ENCODE measurements around the gene RBM33. TPM values are rescaled to one million over a fixed set of nuclear protein-coding genes. Genes with fewer than 3 reads are reported as not detected.

Gene RBM33
- total RNA-seq, 2 donors from 2014 or later, result 86.8 to 87.1 TPM

- H3K4me1 Mint-ChIP-seq, result peaks cover 22% of the 10 kb centered on the region
- DNase-seq, result no peak
- peaks cover 13% of the 10 kb centered on the region for H3K36me3 Mint-ChIP-seq (ENCODE audit: low read depth)
- no peak overlapping the region for H3K27ac ChIP-seq (ENCODE audit: low read depth, low read length)
- TF ChIP-seq, protein P1, sequence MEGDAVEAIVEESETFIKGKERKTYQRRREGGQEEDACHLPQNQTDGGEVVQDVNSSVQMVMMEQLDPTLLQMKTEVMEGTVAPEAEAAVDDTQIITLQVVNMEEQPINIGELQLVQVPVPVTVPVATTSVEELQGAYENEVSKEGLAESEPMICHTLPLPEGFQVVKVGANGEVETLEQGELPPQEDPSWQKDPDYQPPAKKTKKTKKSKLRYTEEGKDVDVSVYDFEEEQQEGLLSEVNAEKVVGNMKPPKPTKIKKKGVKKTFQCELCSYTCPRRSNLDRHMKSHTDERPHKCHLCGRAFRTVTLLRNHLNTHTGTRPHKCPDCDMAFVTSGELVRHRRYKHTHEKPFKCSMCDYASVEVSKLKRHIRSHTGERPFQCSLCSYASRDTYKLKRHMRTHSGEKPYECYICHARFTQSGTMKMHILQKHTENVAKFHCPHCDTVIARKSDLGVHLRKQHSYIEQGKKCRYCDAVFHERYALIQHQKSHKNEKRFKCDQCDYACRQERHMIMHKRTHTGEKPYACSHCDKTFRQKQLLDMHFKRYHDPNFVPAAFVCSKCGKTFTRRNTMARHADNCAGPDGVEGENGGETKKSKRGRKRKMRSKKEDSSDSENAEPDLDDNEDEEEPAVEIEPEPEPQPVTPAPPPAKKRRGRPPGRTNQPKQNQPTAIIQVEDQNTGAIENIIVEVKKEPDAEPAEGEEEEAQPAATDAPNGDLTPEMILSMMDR (conservative IDR thresholded peaks at IDR 0.05), result no peak
- no peak overlapping the region for H3K4me3 Mint-ChIP-seq
- H3K27me3 ChIP-seq (ENCODE audit: control insufficient read depth, insufficient read depth, low read length, poor library complexity, severe bottlenecking), result no peaks in the 10 kb centered on the region
- WGBS, 2 experiments (ENCODE audit: insufficient coverage in 1 of 2, insufficient read length in 1 of 2), result 95 to 100% methylated on average over 2 to 5 of the region's 5 CpGs
- H3K9me3 ChIP-seq (ENCODE audit: control insufficient read depth, low read length), result peaks cover 13% of the 10 kb centered on the region
- H3K27ac Mint-ChIP-seq, result no peak overlapping the region
- no peaks in the 10 kb centered on the region for H3K4me1 ChIP-seq (ENCODE audit: control insufficient read depth, insufficient read depth, low read length)
- H3K27me3 Mint-ChIP-seq (ENCODE audit: insufficient read depth), result no peaks in the 10 kb centered on the region
- no peak overlapping the region for H3K4me3 ChIP-seq (ENCODE audit: low read length)
- peaks cover 13% of the 10 kb centered on the region for H3K36me3 ChIP-seq (ENCODE audit: control insufficient read depth, insufficient read depth, low read length)
- no peak overlapping the region for H3K9ac ChIP-seq (ENCODE audit: extremely low read depth, low read length, poor library complexity, severe bottlenecking)
- no peaks in the 10 kb centered on the region for H3K9me3 Mint-ChIP-seq
Measured at GRCh38 chr7:155660059-155660757, 15.7 kb downstream of the RBM33 start.

GRCh38 chr7:155660758-155661093 lies 16.3 kb downstream of the RBM33 start:
- Histone ChIP-seq H3K27ac (ENCODE audit: low read depth, low read length) (no peak overlapping the region), H3K4me3 (ENCODE audit: low read length) (no peak overlapping the region), H3K27me3 (ENCODE audit: control insufficient read depth, insufficient read depth, low read length, poor library complexity, severe bottlenecking) (no peaks in the 10 kb centered on the region), H3K4me1 (ENCODE audit: control insufficient read depth, insufficient read depth, low read length) (no peaks in the 10 kb centered on the region), H3K9ac (ENCODE audit: extremely low read depth, low read length, poor library complexity, severe bottlenecking) (no peak overlapping the region), H3K9me3 (ENCODE audit: control insufficient read depth, low read length) (peaks cover 13% of the 10 kb centered on the region), H3K36me3 (ENCODE audit: control insufficient read depth, insufficient read depth, low read length) (peaks cover 18% of the 10 kb centered on the region)
- Mint-ChIP-seq H3K36me3 (ENCODE audit: low read depth) (peaks cover 17% of the 10 kb centered on the region), H3K4me3 (no peak overlapping the region), H3K27ac (no peak overlapping the region), H3K4me1 (peaks cover 22% of the 10 kb centered on the region), H3K9me3 (no peaks in the 10 kb centered on the region), H3K27me3 (ENCODE audit: insufficient read depth) (no peaks in the 10 kb centered on the region)
- WGBS, 2 experiments (ENCODE audit: insufficient coverage in 1 of 2, insufficient read length in 1 of 2), result 100% methylated on average over 1 of the region's 1 CpG; no CpG with 5 or more reads in 1 of the 2 experiments
- no peak for DNase-seq
- TF ChIP-seq, protein P1 (conservative IDR thresholded peaks at IDR 0.05), result no peak

DNA sequence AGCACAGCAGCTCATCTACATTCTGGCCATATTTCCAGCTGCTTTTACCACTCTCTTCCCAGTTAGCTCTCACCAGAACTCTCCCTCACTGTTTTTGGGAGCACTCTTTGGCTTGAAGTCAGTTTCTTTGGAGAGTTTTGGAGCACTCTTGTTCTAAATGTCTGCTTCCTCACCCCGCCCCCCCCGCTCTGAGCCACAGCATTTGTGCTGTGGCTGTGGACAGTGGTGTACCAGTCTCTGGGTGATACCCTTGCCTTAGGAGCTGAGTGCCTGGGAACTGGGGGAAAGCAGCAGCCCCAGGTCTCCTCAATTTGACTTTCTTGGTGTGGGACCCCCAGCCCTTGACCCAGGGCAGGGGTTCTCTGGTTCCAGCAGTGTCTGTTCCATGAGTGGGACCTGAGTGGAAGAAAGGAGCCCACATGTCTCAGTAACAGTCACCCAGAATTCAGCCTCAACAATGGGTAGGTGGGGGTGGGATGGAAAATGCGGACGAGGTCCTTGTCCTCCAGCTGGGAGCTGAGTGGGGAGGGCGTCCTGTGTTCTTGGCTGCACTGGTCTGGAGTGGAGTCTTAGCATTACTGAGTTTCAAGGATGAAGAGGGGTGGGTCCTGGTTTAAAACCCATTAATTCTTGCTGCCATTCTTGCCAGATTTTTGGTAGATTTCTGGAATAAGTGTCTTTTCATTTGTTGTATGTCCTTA lies 18.0 kb downstream of the RBM33 start:
- Histone ChIP-seq H3K4me1 (ENCODE audit: control insufficient read depth, insufficient read depth, low read length) (no peaks in the 10 kb centered on the region), H3K27ac (ENCODE audit: low read depth, low read length) (no peak overlapping the region), H3K36me3 (ENCODE audit: control insufficient read depth, insufficient read depth, low read length) (peaks cover 30% of the 10 kb centered on the region), H3K9ac (ENCODE audit: extremely low read depth, low read length, poor library complexity, severe bottlenecking) (no peak overlapping the region), H3K27me3 (ENCODE audit: control insufficient read depth, insufficient read depth, low read length, poor library complexity, severe bottlenecking) (no peaks in the 10 kb centered on the region), H3K4me3 (ENCODE audit: low read length) (no peak overlapping the region), H3K9me3 (ENCODE audit: control insufficient read depth, low read length) (peaks cover 13% of the 10 kb centered on the region)
- TF ChIP-seq, protein P1 (conservative IDR thresholded peaks at IDR 0.05), result no peak
- WGBS, 2 experiments (ENCODE audit: insufficient coverage in 1 of 2, insufficient read length in 1 of 2), result 92% methylated on average over 2 to 5 of the region's 5 CpGs
- no peak for DNase-seq
- peak overlapping the region; percentile 1 for H3K27ac Mint-ChIP-seq
- peaks cover 24% of the 10 kb centered on the region for H3K4me1 Mint-ChIP-seq
- no peaks in the 10 kb centered on the region for H3K9me3 Mint-ChIP-seq
- H3K36me3 Mint-ChIP-seq (ENCODE audit: low read depth), result peaks cover 17% of the 10 kb centered on the region
- no peak overlapping the region for H3K4me3 Mint-ChIP-seq
- no peaks in the 10 kb centered on the region for H3K27me3 Mint-ChIP-seq (ENCODE audit: insufficient read depth)
